CD4-positive, alpha-beta T cell treated with Interleukin-6 for 4 hours (primary cell): Measurements from ENCODE around the gene SLC36A3.
A peak's percentile ranks its signal among the peaks of the same experiment; 100 is the strongest.
"Not testable (repeated sequence)": the region's sequence is repeated elsewhere in the genome, so short reads cannot be mapped to it uniquely, and the experiment has no call there.

Experiments
- DNase-seq: peaks from one replicate; pipeline ENCODE4 v3.0.0-alpha.2; 2020; ENCODE audit warnings: mixed read lengths

Gene SLC36A3

DNA sequence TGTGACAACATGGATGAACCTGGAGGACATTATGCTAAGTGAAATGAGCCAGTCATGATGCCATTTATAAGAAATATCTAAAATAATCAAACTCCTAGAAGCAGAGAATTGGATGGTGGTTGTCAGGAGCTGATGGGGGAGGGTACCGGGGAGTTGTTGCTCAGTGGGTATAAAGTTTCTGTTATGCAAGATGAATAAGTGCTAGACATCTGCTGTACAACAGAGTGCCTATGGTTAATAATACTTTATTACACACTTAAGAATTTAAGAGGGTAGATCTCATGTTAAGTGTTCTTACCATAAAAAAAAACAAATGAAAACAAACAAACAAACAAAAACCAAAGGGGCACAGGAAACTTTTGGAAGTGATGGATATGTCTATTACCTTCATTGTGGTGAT is 66.7 kb downstream of the SLC36A3 start:
- no peak for DNase-seq

GRCh38 chr5:151235239-151235571 is 68.4 kb downstream of the SLC36A3 start:
- DNase-seq = not testable (repeated sequence)

DNA sequence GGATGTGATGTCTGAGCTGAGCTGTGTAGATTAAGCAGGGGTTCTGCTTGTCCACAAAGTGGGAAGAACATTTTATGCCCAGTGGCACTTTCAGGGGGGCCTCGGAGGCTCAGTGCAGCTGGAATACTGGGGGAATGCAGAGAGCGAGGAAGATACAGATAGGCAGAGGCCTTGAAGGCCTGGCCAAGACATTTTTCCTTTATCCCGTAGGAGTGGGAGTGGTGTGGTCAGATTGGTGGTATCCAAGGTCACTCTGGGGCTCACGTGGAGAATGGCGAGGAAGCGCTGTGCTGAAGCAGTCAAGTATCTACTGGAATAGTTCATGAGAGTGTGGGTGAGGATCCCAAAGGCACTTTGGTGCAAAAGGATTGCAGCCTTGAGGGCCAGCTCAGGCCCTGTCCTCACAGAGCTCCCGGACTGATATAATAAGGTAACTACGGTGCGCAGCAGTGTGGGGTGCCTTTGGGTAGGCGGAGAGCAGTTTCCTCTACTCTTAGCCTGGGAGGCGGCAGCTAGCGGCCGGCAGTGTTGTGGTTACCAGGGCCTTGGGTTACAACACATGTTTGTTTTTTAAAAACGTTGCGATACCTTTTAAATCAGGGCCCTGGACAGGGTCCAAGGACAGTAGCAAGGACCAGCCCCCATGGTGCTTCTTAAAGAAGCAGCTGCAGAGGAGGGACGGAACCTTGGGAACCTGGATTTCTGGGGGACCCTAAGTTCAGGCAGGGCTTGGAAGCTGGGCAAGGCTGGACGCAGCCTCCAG is 68.9 kb downstream of the SLC36A3 start:
- peak; percentile 66 for DNase-seq

- DNase-seq = no peak
Measured at GRCh38 chr5:151233616-151234085, 69.9 kb downstream of the SLC36A3 start.

GRCh38 chr5:151231359-151231758 is 72.2 kb downstream of the SLC36A3 start:
- DNase-seq = no peak

GRCh38 chr5:151230048-151230680 is 73.4 kb downstream of the SLC36A3 start:
- no peak for DNase-seq

DNA sequence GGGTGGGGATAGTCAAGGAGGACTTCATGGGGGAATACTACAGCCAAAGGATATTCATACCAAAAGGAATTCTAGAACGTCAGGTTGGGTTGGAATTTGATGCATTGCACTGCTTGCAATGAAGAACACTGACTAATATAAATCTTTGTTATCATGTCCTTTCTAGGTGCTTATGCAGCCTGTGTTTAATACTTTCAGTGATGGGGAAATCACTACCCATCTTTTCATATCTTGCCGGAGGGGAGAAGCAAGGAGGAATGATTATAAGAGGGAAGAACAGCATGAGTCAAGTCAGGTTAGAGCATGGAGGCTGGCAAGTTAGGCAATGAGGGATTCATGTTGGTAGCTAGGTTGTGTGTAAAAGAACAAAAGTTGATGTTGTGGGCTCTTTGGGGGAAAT is 74.6 kb downstream of the SLC36A3 start:
- no peak for DNase-seq

- DNase-seq = no peak
Measured at GRCh38 chr5:151227918-151228447, 75.6 kb downstream of the SLC36A3 start.
